Gastrocnemius medialis (tissue), 4 donors: ENCODE results near the gene PDE9A. TPM values are rescaled to one million over a fixed set of nuclear protein-coding genes. Genes with fewer than 3 reads are reported as not detected.

ENCODE experiments used
- ATAC-seq, 2 donors: fragments of 150-250 bp; one replicate each; pipeline ENCODE4 v1.9.1; 2016
- DNase-seq, 2 donors: peaks; one replicate each; pipeline ENCODE4 v3.0.0-alpha.2; 2019
- H3K27ac ChIP-seq, 4 donors: fragments of 200-600 bp; sonication (generic); 1 replicate in 1 of 4; 2 replicates in 3 of 4; pipeline ENCODE4 v1.5.1; 2016 to 2018; ENCODE audit warnings: mild to moderate bottlenecking in 2 of 4, moderate library complexity in 1 of 4
- H3K27me3 ChIP-seq, 3 donors: fragments of 200-600 bp; sonication (generic) in 2 of 3; 1 replicate in 1 of 3; 2 replicates in 2 of 3; pipeline versions ENCODE4 v1.5.1 to v1.6.0; 2016 to 2019; ENCODE audit warnings: mild to moderate bottlenecking in 1 of 3, moderate library complexity in 1 of 3
- H3K36me3 ChIP-seq, 2 donors: fragments of 200-600 bp; sonication (generic) in 1 of 2; one replicate each; pipeline ENCODE4 v1.5.1; 2017 to 2018
- H3K4me1 ChIP-seq, 2 donors: fragments of 200-600 bp; sonication (generic) in 1 of 2; one replicate each; pipeline ENCODE4 v1.5.1; 2016 to 2017; ENCODE audit warnings: mild to moderate bottlenecking in 2 of 2
- H3K4me3 ChIP-seq, 4 donors: fragments of 200-600 bp; sonication (generic) in 3 of 4; 1 replicate in 1 of 4; 2 replicates in 3 of 4; pipeline ENCODE4 v1.5.1; 2016 to 2019; ENCODE audit warnings: mild to moderate bottlenecking in 2 of 4
- H3K9me3 ChIP-seq, 3 donors: fragments of 200-600 bp; sonication (generic) in 2 of 3; 1 replicate in 1 of 3; 2 replicates in 2 of 3; pipeline ENCODE4 v1.5.1; 2016 to 2019
- POLR2A ChIP-seq, 2 donors: fragments of 450-650 bp; IDR thresholded peaks; one replicate each; pipeline ENCODE4 v1.6.1; 2017; ENCODE audit warnings: antibody characterized with exemption in 2 of 2, mild to moderate bottlenecking in 2 of 2, moderate library complexity in 2 of 2
- in situ Hi-C, 4 donors: fragments of 200-750 bp; cut with MboI; loops; one replicate each; pipeline versions ENCODE4 v1.15.0 to v1.8.0; 2017; ENCODE audit warnings: low sequenced_read_pairs in 4 of 4
- intact Hi-C: fragments of 100-400 bp; cut with DNase I; formaldehyde crosslinking; loops from one replicate; pipeline ENCODE4 v1.15.1; 2023; ENCODE audit warnings: low total_unique reads
- total RNA-seq, 4 donors: library from RNA; depleted of rRNA; stranded (reverse); fragments of >200 nt; gene quantifications; one replicate each; pipeline versions ENCODE4 v1.1.0 to v1.2.3, GENCODE V29; 2016
- TF ChIP-seq, protein P1 (sequence below), 5 experiments: fragments of 450-650 bp in 3 of 5; fragments of 200-600 bp in 2 of 5; sonication (generic) in 2 of 5; IDR thresholded peaks in 4 of 5; conservative IDR thresholded peaks in 1 of 5; 1 replicate in 4 of 5; 2 replicates in 1 of 5; pipeline ENCODE4 v1.5.1; 2016 to 2019; ENCODE audit warnings: antibody characterized with exemption in 5 of 5, mild to moderate bottlenecking in 3 of 5, moderate library complexity in 3 of 5

PDE9A gene
- total RNA-seq, 4 donors from 2014 or later = 1.4 to 4.5 (median 1.8) TPM

GRCh38 chr21:42664614-42665013, 11.2 kb downstream of the PDE9A start:
- no peak overlapping the region for H3K27ac ChIP-seq
- H3K27me3 ChIP-seq = peaks cover 10 to 16% (median 13%) of the 10 kb centered on the region in 3 donors
- H3K9me3 ChIP-seq = no peaks in the 10 kb centered on the region
- no peak for TF ChIP-seq POLR2A (IDR thresholded peaks at IDR 0.05)
- TF ChIP-seq, protein P1, sequence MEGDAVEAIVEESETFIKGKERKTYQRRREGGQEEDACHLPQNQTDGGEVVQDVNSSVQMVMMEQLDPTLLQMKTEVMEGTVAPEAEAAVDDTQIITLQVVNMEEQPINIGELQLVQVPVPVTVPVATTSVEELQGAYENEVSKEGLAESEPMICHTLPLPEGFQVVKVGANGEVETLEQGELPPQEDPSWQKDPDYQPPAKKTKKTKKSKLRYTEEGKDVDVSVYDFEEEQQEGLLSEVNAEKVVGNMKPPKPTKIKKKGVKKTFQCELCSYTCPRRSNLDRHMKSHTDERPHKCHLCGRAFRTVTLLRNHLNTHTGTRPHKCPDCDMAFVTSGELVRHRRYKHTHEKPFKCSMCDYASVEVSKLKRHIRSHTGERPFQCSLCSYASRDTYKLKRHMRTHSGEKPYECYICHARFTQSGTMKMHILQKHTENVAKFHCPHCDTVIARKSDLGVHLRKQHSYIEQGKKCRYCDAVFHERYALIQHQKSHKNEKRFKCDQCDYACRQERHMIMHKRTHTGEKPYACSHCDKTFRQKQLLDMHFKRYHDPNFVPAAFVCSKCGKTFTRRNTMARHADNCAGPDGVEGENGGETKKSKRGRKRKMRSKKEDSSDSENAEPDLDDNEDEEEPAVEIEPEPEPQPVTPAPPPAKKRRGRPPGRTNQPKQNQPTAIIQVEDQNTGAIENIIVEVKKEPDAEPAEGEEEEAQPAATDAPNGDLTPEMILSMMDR (IDR thresholded peaks at IDR 0.05 in 4 of 5, conservative IDR thresholded peaks at IDR 0.05 in 1 of 5) = no peak
- intact Hi-C loops = no loop called here
- ATAC-seq (no peak), DNase-seq (no peak)
- in situ Hi-C loops = no loop called here
- no peaks in the 10 kb centered on the region for H3K4me1 ChIP-seq
- no peaks in the 10 kb centered on the region for H3K36me3 ChIP-seq
- H3K4me3 ChIP-seq = no peak overlapping the region

GRCh38 chr21:42665026-42665425, 11.6 kb downstream of the PDE9A start:
- Histone ChIP-seq H3K9me3 (no peaks in the 10 kb centered on the region), H3K4me1 (no peaks in the 10 kb centered on the region), H3K4me3 (no peak overlapping the region), H3K27me3 (peaks cover 10 to 16% (median 13%) of the 10 kb centered on the region in 3 donors), H3K27ac (no peak overlapping the region), H3K36me3 (no peaks in the 10 kb centered on the region)
- no peak for TF ChIP-seq POLR2A (IDR thresholded peaks at IDR 0.05)
- TF ChIP-seq, protein P1 (IDR thresholded peaks at IDR 0.05 in 4 of 5, conservative IDR thresholded peaks at IDR 0.05 in 1 of 5) = no peak
- no peak for ATAC-seq
- in situ Hi-C loops (no loop called here), intact Hi-C loops (no loop called here)
- DNase-seq = no peak

DNA sequence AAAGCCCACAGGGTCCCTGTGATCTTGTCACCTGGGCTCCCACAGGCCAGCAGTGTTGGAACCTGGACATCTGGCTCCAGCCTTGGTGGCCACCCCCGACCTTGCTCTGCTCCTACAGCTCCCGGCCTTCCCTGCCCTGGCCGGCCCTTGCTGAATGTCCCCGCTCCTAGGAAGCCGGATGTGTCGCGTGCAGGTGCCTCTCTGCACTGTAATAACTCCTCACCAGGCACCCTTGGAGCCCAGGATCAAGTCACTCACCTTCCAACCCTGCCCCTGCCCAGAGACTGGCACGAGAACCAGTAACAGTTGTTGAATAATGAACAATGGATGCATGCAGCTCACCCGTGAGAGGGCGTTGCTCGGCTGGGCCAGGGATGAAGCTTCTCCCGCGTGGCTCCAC, 12.1 kb downstream of the PDE9A start:
- no peaks in the 10 kb centered on the region for H3K9me3 ChIP-seq
- in situ Hi-C loops = no loop called here
- no peaks in the 10 kb centered on the region for H3K36me3 ChIP-seq
- DNase-seq (no peak), ATAC-seq (no peak)
- no peak overlapping the region for H3K27ac ChIP-seq
- no peak for TF ChIP-seq POLR2A (IDR thresholded peaks at IDR 0.05)
- TF ChIP-seq, protein P1 (IDR thresholded peaks at IDR 0.05 in 4 of 5, conservative IDR thresholded peaks at IDR 0.05 in 1 of 5) = no peak
- peaks cover 10 to 16% (median 13%) of the 10 kb centered on the region in 3 donors for H3K27me3 ChIP-seq
- no peaks in the 10 kb centered on the region for H3K4me1 ChIP-seq
- intact Hi-C loops = no loop called here
- no peak overlapping the region for H3K4me3 ChIP-seq

DNA sequence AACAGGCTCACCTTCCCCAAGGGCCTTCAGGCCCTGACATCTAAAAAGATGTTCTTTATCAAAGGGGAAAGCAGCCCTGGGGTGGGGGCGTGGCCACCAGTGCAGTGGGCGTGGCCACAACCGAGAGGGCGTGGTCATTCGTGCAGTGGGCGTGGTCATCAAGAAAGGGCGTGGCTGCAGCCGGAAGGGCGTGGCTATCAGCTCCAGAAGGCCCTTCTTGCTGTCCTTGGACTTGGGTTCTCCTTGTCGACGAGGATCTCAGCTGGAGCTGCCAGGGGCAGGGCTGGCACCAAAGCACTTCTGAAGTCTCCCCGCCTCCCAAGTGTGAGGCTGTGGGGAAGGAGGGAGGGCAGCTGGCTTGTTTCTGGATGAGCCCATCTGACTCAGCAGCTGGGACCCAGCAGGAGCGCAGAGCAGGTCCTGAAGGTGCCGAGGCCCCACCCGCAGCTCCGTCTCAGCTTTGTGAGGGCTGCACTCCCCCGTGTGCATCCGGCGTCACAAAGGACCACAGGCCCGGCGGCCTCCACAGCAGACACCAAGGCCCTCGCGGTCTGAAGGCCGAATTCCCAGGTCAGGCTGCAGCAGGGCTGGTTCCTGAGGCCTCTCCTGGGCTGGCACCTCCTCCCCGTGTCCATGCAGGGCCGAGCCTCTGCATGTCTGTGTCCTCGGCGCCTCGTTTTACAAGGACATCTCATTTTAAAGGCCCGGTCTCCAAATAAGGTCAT, 12.8 kb downstream of the PDE9A start:
- intact Hi-C loops = no loop called here
- no peak overlapping the region for H3K4me3 ChIP-seq
- no peak overlapping the region for H3K27ac ChIP-seq
- H3K27me3 ChIP-seq = peaks cover 14 to 16% (median 16%) of the 10 kb centered on the region in 3 donors
- no peak for DNase-seq
- no peaks in the 10 kb centered on the region for H3K9me3 ChIP-seq
- H3K36me3 ChIP-seq = no peaks in the 10 kb centered on the region
- no peak for TF ChIP-seq POLR2A (IDR thresholded peaks at IDR 0.05)
- TF ChIP-seq, protein P1 (IDR thresholded peaks at IDR 0.05 in 4 of 5, conservative IDR thresholded peaks at IDR 0.05 in 1 of 5) = no peak
- in situ Hi-C loops = no loop called here
- no peaks in the 10 kb centered on the region for H3K4me1 ChIP-seq
- ATAC-seq = no peak
